ENCODE data around the gene PPARA.

DNA sequence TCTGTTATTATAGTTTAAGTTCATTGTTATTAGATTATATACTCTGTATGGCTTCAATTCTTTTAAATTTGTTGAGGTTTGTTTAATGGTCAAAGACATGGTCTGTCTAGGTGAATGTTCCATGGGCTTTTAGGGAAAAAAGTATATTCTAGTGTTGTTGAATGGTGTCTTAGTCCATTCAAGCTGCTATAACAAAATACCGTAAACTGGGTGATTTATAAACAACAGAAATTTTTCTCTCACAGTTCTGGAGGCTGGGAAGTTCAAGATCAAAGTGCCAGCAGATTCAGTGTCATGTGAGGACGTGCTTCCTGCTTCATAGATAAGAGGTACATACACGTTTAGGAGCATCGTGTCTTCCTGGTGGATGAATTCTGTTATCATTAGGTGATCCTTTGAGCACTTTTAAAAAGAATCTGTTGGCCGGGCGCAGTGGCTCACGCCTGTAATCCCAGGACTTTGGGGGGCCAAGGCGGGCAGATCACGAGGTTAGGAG, 26.2 kb downstream of the PPARA start:
- TF ChIP-seq, protein P1, sequence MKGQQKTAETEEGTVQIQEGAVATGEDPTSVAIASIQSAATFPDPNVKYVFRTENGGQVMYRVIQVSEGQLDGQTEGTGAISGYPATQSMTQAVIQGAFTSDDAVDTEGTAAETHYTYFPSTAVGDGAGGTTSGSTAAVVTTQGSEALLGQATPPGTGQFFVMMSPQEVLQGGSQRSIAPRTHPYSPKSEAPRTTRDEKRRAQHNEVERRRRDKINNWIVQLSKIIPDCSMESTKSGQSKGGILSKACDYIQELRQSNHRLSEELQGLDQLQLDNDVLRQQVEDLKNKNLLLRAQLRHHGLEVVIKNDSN (IDR thresholded peaks at IDR 0.05) = no peak
- TF ChIP-seq CEBPB (IDR thresholded peaks at IDR 0.05) (no peak), EP300 (IDR thresholded peaks at IDR 0.05; ENCODE audit: borderline replicate concordance) (no peak), FOXM1 (IDR thresholded peaks at IDR 0.05; ENCODE audit: borderline replicate concordance, low read depth) (no peak), CREB1 (IDR thresholded peaks at IDR 0.05; ENCODE audit: low read depth) (no peak), TEAD4 (IDR thresholded peaks at IDR 0.05) (no peak), EGR1 (IDR thresholded peaks at IDR 0.05) (no peak), YY1 (IDR thresholded peaks at IDR 0.05; ENCODE audit: low read depth) (no peak), TAF1 (IDR thresholded peaks at IDR 0.05; ENCODE audit: low read depth) (no peak), RAD21 (IDR thresholded peaks at IDR 0.05; ENCODE audit: low read depth) (no peak), TCF12 (IDR thresholded peaks at IDR 0.05; ENCODE audit: low read depth) (no peak), NFIC (IDR thresholded peaks at IDR 0.05) (no peak)
- TF ChIP-seq, protein P2, sequence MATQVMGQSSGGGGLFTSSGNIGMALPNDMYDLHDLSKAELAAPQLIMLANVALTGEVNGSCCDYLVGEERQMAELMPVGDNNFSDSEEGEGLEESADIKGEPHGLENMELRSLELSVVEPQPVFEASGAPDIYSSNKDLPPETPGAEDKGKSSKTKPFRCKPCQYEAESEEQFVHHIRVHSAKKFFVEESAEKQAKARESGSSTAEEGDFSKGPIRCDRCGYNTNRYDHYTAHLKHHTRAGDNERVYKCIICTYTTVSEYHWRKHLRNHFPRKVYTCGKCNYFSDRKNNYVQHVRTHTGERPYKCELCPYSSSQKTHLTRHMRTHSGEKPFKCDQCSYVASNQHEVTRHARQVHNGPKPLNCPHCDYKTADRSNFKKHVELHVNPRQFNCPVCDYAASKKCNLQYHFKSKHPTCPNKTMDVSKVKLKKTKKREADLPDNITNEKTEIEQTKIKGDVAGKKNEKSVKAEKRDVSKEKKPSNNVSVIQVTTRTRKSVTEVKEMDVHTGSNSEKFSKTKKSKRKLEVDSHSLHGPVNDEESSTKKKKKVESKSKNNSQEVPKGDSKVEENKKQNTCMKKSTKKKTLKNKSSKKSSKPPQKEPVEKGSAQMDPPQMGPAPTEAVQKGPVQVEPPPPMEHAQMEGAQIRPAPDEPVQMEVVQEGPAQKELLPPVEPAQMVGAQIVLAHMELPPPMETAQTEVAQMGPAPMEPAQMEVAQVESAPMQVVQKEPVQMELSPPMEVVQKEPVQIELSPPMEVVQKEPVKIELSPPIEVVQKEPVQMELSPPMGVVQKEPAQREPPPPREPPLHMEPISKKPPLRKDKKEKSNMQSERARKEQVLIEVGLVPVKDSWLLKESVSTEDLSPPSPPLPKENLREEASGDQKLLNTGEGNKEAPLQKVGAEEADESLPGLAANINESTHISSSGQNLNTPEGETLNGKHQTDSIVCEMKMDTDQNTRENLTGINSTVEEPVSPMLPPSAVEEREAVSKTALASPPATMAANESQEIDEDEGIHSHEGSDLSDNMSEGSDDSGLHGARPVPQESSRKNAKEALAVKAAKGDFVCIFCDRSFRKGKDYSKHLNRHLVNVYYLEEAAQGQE (IDR thresholded peaks at IDR 0.05; ENCODE audit: low read depth) = no peak
- TF ChIP-seq, protein P3, sequence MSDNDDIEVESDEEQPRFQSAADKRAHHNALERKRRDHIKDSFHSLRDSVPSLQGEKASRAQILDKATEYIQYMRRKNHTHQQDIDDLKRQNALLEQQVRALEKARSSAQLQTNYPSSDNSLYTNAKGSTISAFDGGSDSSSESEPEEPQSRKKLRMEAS (IDR thresholded peaks at IDR 0.05) = no peak
